ENCODE measurements around the gene EHD4.

- TF ChIP-seq CTCF (IDR thresholded peaks at IDR 0.05; ENCODE audit: poor library complexity) (no peak), EZH2 (IDR thresholded peaks at IDR 0.05; ENCODE audit: borderline replicate concordance) (no peak), EZH2phosphoT487 (IDR thresholded peaks at IDR 0.05; ENCODE audit: low read depth, severe bottlenecking, unreplicated experiment) (no peak)
These were observed 123.7 kb downstream of the EHD4 start for GRCh38 chr15:41848631-41849030.

All from hepatocyte (in vitro differentiated cells).